ENCODE measurements around the gene TOM1L2. TPM values are rescaled to one million over a fixed set of nuclear protein-coding genes. Genes with fewer than 3 reads are reported as not detected.
A peak's percentile ranks its signal among the peaks of the same experiment; 100 is the strongest.

TOM1L2 gene
- total and polyA plus RNA-seq, 2 of the 4 experiments (the other 2 are of a cell fraction) = 34.4 to 51.7 TPM

DNA sequence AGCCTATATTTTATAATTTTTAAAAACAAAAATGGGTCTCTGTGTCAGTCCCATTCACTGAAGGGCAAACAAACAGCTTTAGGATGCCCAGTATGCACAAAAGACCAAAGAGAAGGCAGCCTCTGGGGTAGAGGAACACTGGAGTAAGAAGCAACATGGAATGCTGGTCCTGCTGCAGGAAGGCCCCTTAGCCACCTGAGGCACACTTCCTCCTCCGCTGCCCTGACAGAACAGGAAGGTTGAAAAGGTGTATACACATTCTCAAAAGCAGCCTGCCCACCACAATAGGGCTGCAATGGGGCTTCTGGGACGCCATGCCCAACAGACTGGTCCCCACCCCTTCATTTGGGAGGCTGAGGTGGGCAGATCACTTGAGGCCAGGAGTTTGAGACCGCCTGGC is 19.5 kb downstream of the TOM1L2 start:
- Histone ChIP-seq H4K8ac (ENCODE audit: low read depth in 2 of 2, low read length in 2 of 2) (no peak overlapping the region; a peak in 1 of 4 replicates), H3K9me3 (ENCODE audit: control insufficient read depth, insufficient read depth, low read length) (no peaks in the 10 kb centered on the region), H4K91ac (ENCODE audit: insufficient read depth, low read depth, low read length) (no peak overlapping the region; the same call in 1 of the 2 replicates), H3K14ac (replicated peaks; ENCODE audit: low read depth, low read length) (no peak overlapping the region), H3K9me1 (ENCODE audit: insufficient read depth, low read length) (peaks cover 47% of the 10 kb centered on the region), H2AK5ac (ENCODE audit: low read depth, low read length) (peak overlapping the region; percentile 25; the same call in 1 of the 2 replicates), H3K4me1 (ENCODE audit: control insufficient read depth, insufficient read depth, low read length) (peaks cover 17% of the 10 kb centered on the region), H3K18ac (ENCODE audit: low read depth, low read length) (no peak overlapping the region), H3K4ac (ENCODE audit: low read depth, low read length) (peak overlapping the region; percentile 38; the same call in 1 of the 2 replicates), H3K79me1 (ENCODE audit: low read depth in 1 of 2, low read length in 2 of 2) (peaks cover 49 to 83% of the 10 kb centered on the region in 2 experiments), H2AFZ (replicated peaks; ENCODE audit: low read length, poor library complexity) (no peak overlapping the region), H4K20me1 (ENCODE audit: insufficient read depth, low read length) (peaks cover 5% of the 10 kb centered on the region; the same call in 1 of the 2 replicates), H2AK9ac (replicated peaks; ENCODE audit: low read depth, low read length, poor library complexity) (no peak overlapping the region), H3K4me2 (ENCODE audit: low read depth, low read length) (no peak overlapping the region), H2BK120ac (ENCODE audit: low read depth, low read length) (no peak overlapping the region), H3K36me3 (ENCODE audit: control insufficient read depth, insufficient read depth, low read length) (no peaks in the 10 kb centered on the region), H2BK20ac (ENCODE audit: low read depth, low read length) (no peak overlapping the region), H3K9ac (ENCODE audit: low read depth, low read length) (no peak overlapping the region), H2BK15ac (ENCODE audit: low read depth, low read length) (no peak overlapping the region), H3K23ac (ENCODE audit: low read depth, low read length) (no peak overlapping the region), H3K4me3 (ENCODE audit: insufficient read depth, low read depth, low read length) (no peak overlapping the region), H4K5ac (ENCODE audit: low read depth, low read length) (no peak overlapping the region), H2BK5ac (ENCODE audit: low read depth, low read length, poor library complexity, severe bottlenecking) (peak overlapping the region; percentile 34), H3K56ac (ENCODE audit: extremely low read depth, insufficient read depth, low read length) (no peak overlapping the region), H3K27me3 (ENCODE audit: control insufficient read depth, insufficient read depth, low read length) (no peaks in the 10 kb centered on the region), H3K27ac (ENCODE audit: insufficient read depth, low read length) (no peak overlapping the region)
- CTCF ChIA-PET = no interaction called here
- TF ChIP-seq FOS (IDR thresholded peaks at IDR 0.05; ENCODE audit: low read depth, low read length) (no peak), CHD1 (IDR thresholded peaks at IDR 0.05; ENCODE audit: low read depth, low read length) (no peak), POLR2A (IDR thresholded peaks at IDR 0.05; ENCODE audit: low read depth, low read length) (no peak), MXI1 (IDR thresholded peaks at IDR 0.05; ENCODE audit: borderline replicate concordance, low read depth, low read length) (no peak), MAZ (IDR thresholded peaks at IDR 0.05; ENCODE audit: borderline replicate concordance, low read depth, low read length) (no peak), RAD21 (IDR thresholded peaks at IDR 0.05; ENCODE audit: low read length) (no peak), CEBPB (IDR thresholded peaks at IDR 0.05; ENCODE audit: low read depth, low read length) (no peak), MAFK (IDR thresholded peaks at IDR 0.05; ENCODE audit: low read depth, low read length) (no peak), NFE2L2 (IDR thresholded peaks at IDR 0.05; ENCODE audit: low read depth, low read length) (no peak), SMC3 (IDR thresholded peaks at IDR 0.05; ENCODE audit: low read depth, low read length) (no peak), BHLHE40 (IDR thresholded peaks at IDR 0.05; ENCODE audit: low read depth, low read length) (no peak)
- TF ChIP-seq, protein P1, sequence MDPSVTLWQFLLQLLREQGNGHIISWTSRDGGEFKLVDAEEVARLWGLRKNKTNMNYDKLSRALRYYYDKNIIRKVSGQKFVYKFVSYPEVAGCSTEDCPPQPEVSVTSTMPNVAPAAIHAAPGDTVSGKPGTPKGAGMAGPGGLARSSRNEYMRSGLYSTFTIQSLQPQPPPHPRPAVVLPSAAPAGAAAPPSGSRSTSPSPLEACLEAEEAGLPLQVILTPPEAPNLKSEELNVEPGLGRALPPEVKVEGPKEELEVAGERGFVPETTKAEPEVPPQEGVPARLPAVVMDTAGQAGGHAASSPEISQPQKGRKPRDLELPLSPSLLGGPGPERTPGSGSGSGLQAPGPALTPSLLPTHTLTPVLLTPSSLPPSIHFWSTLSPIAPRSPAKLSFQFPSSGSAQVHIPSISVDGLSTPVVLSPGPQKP (IDR thresholded peaks at IDR 0.05; ENCODE audit: borderline replicate concordance, low read depth, low read length) = no peak
- TF ChIP-seq, protein P2, sequence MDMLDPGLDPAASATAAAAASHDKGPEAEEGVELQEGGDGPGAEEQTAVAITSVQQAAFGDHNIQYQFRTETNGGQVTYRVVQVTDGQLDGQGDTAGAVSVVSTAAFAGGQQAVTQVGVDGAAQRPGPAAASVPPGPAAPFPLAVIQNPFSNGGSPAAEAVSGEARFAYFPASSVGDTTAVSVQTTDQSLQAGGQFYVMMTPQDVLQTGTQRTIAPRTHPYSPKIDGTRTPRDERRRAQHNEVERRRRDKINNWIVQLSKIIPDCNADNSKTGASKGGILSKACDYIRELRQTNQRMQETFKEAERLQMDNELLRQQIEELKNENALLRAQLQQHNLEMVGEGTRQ (IDR thresholded peaks at IDR 0.05; ENCODE audit: low read depth, low read length) = no peak
- TF ChIP-seq, protein P3, sequence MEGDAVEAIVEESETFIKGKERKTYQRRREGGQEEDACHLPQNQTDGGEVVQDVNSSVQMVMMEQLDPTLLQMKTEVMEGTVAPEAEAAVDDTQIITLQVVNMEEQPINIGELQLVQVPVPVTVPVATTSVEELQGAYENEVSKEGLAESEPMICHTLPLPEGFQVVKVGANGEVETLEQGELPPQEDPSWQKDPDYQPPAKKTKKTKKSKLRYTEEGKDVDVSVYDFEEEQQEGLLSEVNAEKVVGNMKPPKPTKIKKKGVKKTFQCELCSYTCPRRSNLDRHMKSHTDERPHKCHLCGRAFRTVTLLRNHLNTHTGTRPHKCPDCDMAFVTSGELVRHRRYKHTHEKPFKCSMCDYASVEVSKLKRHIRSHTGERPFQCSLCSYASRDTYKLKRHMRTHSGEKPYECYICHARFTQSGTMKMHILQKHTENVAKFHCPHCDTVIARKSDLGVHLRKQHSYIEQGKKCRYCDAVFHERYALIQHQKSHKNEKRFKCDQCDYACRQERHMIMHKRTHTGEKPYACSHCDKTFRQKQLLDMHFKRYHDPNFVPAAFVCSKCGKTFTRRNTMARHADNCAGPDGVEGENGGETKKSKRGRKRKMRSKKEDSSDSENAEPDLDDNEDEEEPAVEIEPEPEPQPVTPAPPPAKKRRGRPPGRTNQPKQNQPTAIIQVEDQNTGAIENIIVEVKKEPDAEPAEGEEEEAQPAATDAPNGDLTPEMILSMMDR (conservative IDR thresholded peaks at IDR 0.05; ENCODE audit: low read depth, low read length) = no peak
- ATAC-seq (ENCODE audit: low read depth) (no peak), DNase-seq (no peak)
- intact Hi-C loops (cut with micrococcal nuclease) (no loop called here), in situ Hi-C loops (cut with MboI; ENCODE audit: low sequenced_read_pairs) (no loop called here), dilution Hi-C loops (cut with HindIII; ENCODE audit: low sequenced_read_pairs, unreplicated experiment) (no loop called here)
- POLR2A ChIA-PET (ENCODE audit: unreplicated experiment) = no interaction called here
- 80% methylated on average over 1 of the region's 3 CpGs; no CpG with 5 or more reads in 1 of the 2 experiments for WGBS, 2 experiments (ENCODE audit: extremely low coverage in 2 of 2, insufficient read length in 1 of 2)
- no TSS peak for BruUV-seq (replicated peaks)

All from IMR-90 (cell line).